Measurements from ENCODE around the gene PHGDH.
"Not testable (repeated sequence)": the region's sequence is repeated elsewhere in the genome, so short reads cannot be mapped to it uniquely, and the experiment has no call there.

Gene PHGDH

GRCh38 chr1:119711804-119712341 lies at the start of gene PHGDH:
Gene PHGDH, plus strand, starts transcription at chr1:119711934. Its CDS starts 89 bp downstream, at chr1:119712023.
- DNase-seq = peak; percentile 72

- no peak for DNase-seq
Observed at GRCh38 chr1:119662034-119662437, 49.7 kb upstream of the PHGDH start.

DNA sequence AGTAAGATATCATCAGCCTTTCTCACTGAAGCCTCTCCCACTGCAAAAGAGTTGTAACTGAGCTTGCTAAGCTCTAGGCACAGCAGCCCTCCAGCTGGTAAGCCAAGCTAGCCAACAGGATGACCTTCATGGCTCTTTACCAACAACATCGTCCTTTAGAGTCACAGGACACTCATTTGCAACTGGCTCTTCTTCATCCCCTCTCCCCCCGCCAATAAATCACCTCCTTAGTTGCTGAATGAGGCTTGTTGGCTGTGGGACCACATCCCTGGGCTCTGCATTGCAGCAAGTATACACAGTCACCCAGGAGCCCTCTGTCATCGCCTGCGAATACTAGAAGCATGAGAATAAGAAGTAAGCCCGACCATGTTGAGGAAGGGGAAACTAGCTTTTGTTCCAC lies 47.7 kb upstream of the PHGDH start:
- no peak for DNase-seq

- no peak for DNase-seq
Observed at GRCh38 chr1:119667173-119667572, 44.6 kb upstream of the PHGDH start.

DNA sequence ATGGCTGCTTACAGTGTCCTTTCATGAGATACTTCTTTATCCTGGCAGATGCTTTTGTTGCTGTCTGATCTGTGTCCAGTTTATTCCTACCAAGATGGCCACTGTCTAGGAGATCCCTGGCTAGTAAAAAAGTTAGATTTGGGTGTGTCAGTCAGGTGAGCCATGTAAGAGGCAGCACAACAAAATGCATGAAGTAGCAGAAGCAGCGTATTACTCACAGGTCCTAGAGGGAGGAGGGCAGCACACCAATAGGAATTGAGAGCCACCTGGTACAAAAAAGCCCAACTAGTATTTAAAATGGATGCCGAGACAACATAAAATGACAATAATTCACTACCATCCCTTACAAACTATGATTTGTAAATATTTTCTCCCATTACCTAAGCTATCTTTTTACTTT lies 40.8 kb upstream of the PHGDH start:
- DNase-seq = no peak

DNA sequence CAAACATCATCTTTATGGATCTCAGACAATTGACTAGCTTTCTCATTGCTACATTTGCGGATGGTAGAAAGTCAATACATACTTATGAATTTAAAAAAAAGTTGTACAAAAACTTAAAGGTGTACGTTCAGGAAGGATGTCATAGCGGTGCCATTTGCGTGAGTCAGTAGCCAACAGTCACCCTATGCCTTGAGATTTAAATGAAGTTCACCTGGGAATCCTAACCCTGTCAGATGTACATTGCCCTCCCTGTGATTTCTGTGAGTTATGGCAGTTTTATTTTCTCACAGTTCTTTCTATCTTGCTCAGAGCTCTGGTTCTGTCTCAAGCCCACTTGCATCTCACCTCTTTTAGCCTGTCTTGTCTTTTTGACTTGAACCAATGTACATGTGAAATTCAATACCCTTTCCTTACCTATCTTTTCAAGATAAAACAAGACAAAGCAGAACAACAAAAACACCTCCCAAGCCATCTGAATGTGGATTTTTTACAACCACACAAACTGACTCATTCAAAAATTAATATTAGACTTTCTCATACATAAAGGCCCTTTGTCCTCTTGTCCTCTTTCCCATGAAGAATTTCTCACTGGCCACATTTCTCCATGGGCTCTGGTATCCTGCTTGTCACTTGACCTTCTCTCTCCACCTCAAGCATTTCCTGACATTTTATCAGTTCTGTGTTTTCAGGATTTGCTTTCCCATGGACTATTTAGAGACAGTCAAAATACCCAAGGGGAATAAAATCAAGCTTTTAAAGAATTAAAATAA lies 38.4 kb upstream of the PHGDH start:
- DNase-seq = no peak

- DNase-seq = no peak
Observed at GRCh38 chr1:119674111-119674526, 37.6 kb upstream of the PHGDH start.

GRCh38 chr1:119674835-119675289 lies 36.9 kb upstream of the PHGDH start:
- DNase-seq = peak; percentile 46

- DNase-seq = peak; percentile 34
Observed at GRCh38 chr1:119675349-119676345, 36.1 kb upstream of the PHGDH start.

DNA sequence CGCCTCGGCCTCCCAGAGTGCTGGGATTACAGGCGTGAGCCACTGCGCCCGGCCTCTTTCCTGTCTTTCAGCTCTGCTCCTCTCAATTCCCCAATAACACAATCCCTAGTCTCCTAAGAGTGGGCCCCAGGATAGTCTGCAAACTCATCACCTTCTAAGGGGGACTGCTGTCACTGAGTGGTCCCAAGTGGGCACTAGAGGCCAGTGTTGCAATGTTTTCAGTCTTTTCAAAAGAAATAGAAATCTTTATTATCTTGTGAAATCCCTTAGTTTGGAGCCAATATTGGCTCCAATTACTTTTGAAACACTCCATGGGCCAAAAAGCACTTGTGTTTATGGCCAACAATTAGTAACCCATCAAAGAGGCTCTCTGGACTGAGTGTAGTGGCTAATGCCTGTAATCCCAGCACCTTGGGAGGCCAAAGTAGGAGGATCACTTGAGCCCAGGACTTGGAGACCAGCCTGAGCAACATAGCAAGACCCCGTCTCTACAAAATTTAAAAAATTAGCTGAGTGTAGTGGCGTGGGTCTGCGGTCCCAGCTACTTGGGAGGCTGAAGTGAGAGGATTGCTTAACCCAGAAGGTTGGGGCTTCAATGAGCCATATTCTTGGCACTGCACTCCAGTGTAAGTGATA lies 35.0 kb upstream of the PHGDH start:
- DNase-seq = no peak

DNA sequence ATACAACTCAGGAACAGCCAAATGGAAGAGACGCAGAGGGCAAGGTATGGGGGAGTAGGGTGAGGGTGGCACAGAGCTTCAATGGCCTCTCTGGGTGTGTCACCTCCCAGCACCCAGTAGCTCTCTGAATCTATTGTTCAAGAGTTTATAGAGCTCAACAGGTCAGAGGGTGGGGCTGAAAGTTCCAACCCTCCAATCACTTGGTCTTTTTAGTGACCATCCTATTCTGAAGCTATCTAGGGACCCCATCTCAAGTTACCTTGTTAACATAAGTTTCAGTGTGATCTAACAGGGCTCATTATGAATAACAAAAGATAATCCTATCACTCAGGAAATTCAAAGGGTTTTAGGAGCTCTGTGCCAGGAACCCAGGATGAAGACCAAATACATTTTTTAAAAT lies 32.5 kb upstream of the PHGDH start:
- no peak for DNase-seq

GRCh38 chr1:119680193-119680592 lies 31.5 kb upstream of the PHGDH start:
- no peak for DNase-seq

DNA sequence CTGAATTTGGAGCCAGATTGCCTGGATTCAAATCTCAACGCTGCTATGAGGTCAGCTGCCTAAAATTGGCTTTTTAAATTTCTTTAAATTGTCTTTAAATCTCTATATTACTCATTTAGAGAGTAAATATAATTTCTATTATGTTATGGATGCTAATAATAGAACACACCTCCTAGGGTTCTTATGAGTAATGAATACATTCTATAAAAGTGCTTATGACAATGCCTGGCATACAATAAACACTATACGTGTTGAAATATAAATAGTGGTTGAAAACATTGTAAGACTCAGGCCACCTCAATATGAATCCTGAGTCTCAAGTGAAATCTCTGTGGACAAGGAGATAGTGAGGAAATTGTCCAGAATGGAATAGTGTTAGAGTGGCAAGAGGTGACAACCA lies 31.0 kb upstream of the PHGDH start:
- no peak for DNase-seq

DNA sequence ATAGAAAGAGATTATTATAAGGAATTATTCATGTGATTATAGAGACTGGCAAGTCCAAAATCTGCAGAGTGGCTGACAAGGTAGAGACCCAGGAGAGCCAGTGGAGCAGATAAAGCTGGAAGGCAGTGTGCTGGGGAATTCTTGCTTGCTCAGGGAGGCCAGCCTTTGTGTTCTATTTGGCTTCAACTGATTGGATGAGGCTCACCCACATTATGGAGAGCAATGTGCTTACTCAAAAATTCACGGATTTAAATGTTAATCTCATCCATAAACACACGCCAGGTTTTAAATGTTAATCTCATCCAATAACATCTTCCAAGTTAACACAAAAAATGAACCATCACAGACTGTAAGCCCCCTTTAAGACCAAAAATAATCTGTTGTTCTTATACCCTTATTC lies 30.2 kb upstream of the PHGDH start:
- DNase-seq = no peak

GRCh38 chr1:119682141-119682540 lies 29.6 kb upstream of the PHGDH start:
- DNase-seq = no peak

GRCh38 chr1:119683893-119684292 lies 27.8 kb upstream of the PHGDH start:
- DNase-seq = no peak

DNA sequence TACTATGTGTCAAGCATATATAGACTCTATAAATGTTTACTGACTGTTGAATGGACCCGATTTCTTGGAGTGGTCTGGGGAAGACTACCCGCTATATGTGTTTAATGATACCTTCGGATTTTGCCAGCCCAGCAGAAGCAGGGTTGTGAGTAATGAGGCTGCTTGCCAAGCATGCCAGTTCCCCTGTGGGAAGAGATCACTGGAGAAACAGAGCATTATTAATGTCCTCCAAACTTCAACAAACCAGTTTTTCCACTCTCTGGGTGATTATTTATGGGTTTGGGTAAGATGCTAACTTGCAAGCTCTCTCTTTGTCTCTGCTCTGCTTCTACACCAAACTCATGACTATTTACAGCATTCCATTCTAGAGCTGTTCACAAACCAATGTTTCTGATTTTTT lies 25.1 kb upstream of the PHGDH start:
- peak; percentile 24 for DNase-seq

- DNase-seq = no peak
Observed at GRCh38 chr1:119687434-119688079, 24.2 kb upstream of the PHGDH start.

- no peak for DNase-seq
Observed at GRCh38 chr1:119688810-119689209, 22.9 kb upstream of the PHGDH start.

- no peak for DNase-seq
Observed at GRCh38 chr1:119689511-119689910, 22.2 kb upstream of the PHGDH start.

- DNase-seq = not testable (repeated sequence)
Observed at GRCh38 chr1:119696863-119697262, 14.9 kb upstream of the PHGDH start.

GRCh38 chr1:119697598-119697997 lies 14.1 kb upstream of the PHGDH start:
- no peak for DNase-seq

Measured in NCI-H446 treated with DMSO at 0.1 percent for 48 hours (cell line).